Hematopoietic multipotent progenitor cell treated with erythropoietin and hydrocortisone succinate and interleukin-3 and kit ligand, for 8 days (in vitro differentiated cells): ENCODE measurements around the gene NUP62.
"Not testable (repeated sequence)": the region's sequence is repeated elsewhere in the genome, so short reads cannot be mapped to it uniquely, and the experiment has no call there.

Experiments
- DNase-seq: peaks from one replicate; pipeline ENCODE4 v3.0.0-alpha.2; 2015

The NUP62 gene

GRCh38 chr19:49929121-49929610, at the start of gene NUP62, which contains the start of gene ATF5:
NUP62 (minus strand) TSS chr19:49929504; CDS start chr19:49909807, 19,697 bp downstream.
ATF5 (plus strand) TSS chr19:49929205; CDS start chr19:49930851, 1,646 bp downstream.
- peak; percentile 95 for DNase-seq

- DNase-seq = no peak
Measured at GRCh38 chr19:49978324-49978723, 49.0 kb upstream of the NUP62 start.

- DNase-seq = no peak
Measured at GRCh38 chr19:49977881-49978280, 48.6 kb upstream of the NUP62 start.

- DNase-seq = no peak
Measured at GRCh38 chr19:49977076-49977475, 47.8 kb upstream of the NUP62 start.

DNA sequence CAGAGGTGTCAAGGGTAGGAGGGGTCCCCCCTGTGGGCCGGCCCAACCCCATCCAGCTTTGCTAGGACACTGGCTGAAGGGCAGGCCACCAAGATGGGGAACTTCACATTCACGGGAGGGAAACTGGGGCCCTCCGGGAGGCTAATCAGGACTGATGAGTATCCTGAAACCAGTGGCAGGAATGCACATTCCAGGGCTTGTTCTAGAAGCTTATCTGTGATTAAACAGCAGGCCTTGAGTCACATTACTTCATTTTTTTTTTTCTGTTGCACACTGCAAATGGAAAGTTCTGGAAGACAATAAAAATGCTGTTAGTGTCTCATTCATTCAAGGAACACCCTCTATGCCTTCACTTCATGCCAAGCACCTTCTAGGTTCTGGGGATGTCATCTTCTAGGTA, 47.2 kb upstream of the NUP62 start:
- DNase-seq = no peak

- DNase-seq = no peak
Measured at GRCh38 chr19:49975051-49975450, 45.7 kb upstream of the NUP62 start.

- no peak for DNase-seq
Measured at GRCh38 chr19:49973987-49974386, 44.7 kb upstream of the NUP62 start.

- no peak for DNase-seq
Measured at GRCh38 chr19:49972841-49973240, 43.5 kb upstream of the NUP62 start.

DNA sequence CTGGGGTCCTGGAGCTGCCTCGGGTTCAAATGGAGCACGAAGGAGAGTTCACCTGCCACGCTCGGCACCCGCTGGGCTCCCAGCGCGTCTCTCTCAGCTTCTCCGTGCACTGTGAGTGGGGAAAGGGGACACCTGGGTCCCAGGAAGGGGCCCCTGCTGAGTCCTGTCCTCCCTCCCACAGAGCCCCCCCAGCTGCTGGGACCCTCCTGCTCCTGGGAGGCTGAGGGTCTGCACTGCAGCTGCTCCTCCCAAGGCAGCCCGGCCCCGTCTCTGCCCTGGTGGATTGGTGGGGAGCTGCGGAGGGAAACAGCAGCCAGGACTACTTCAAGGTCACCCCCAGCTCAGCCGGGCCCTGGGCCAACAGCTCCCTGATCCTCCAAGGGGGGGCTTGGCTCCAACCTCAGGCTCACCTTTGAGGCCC, 42.7 kb upstream of the NUP62 start:
- no peak for DNase-seq

DNA sequence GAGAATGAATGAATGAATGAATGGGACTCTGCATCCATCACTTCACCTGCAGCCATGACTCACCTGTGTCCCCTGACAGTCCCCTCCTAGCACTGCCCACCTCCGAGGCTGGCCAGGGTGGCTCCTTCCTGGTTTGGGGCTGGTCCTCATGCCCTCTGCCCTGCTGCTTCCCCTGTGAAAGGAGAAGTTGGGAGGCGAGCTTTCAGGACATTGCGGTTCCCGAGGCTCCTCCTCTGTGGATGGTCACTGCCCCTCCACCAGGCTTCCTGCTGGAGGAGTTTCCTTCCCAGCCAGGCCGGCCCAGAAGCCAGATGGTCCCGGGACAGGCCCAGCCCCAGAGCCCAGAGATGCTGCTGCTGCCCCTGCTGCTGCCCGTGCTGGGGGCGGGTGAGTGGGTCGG, 40.1 kb upstream of the NUP62 start:
- not testable (repeated sequence) for DNase-seq

DNA sequence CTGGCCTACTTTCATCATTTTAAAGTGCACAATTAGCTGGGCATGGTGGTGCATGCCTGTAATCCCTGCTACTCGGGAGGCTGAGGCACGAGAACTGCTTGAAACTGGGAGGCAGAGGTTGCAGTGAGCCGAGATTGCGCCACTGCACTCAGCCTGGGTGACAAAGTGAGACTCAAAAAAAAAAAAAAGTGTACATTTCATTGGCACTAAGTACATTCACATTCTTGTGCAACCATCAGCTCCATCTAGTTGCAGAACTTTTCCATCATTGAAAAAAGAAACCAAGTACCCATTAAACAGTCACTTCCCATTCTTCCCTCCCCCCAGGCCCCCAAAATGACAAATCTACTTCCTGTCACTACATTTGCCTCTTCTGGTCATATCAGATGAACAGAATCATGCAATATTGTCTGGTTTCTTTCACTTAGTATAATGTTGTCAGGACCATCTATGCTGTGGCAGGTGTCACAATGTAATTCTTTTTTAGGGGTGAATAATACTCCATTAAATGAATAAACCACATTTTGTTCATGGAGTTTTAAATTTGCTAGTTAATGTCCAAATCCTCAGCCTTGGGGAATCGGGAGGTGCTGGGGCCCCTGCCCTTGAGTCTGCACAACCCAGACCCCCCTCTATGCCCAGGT, 39.1 kb upstream of the NUP62 start:
- DNase-seq = no peak

- DNase-seq = not testable (repeated sequence)
Measured at GRCh38 chr19:49960980-49961379, 31.7 kb upstream of the NUP62 start, which contains the start of gene SIGLEC11. SIGLEC11 (minus strand) TSS chr19:49961172; CDS start chr19:49961081, 91 bp downstream.

- DNase-seq = not testable (repeated sequence)
Measured at GRCh38 chr19:49959892-49960291, 30.6 kb upstream of the NUP62 start.

GRCh38 chr19:49958596-49958995, 29.3 kb upstream of the NUP62 start:
- not testable (repeated sequence) for DNase-seq

DNA sequence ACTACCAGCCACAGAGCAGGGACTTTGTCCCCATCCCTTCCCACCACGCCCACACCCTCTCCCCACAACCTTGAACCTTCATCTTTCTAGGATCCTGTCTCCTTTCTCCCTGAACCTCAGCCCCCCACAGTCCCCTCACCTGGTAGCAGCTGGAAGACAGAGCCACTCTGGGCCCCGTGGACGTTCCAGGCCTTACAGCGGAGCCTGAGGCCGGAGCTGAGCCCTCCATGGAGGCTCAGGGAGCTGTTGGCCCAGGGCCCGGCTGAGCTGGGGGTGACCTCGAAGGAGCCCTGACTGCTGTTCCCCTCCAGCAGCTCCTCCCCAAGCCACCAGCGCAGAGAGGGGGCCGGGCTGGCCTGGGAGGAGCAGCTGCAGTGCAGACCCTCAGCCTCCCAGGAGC, 28.8 kb upstream of the NUP62 start:
- DNase-seq = not testable (repeated sequence)

GRCh38 chr19:49957262-49957915, 28.1 kb upstream of the NUP62 start:
- DNase-seq = no peak

- DNase-seq = no peak
Measured at GRCh38 chr19:49956115-49956495, 26.8 kb upstream of the NUP62 start.

- DNase-seq = no peak
Measured at GRCh38 chr19:49954933-49955332, 25.6 kb upstream of the NUP62 start.

GRCh38 chr19:49954092-49954829, 25.0 kb upstream of the NUP62 start:
- no peak for DNase-seq

DNA sequence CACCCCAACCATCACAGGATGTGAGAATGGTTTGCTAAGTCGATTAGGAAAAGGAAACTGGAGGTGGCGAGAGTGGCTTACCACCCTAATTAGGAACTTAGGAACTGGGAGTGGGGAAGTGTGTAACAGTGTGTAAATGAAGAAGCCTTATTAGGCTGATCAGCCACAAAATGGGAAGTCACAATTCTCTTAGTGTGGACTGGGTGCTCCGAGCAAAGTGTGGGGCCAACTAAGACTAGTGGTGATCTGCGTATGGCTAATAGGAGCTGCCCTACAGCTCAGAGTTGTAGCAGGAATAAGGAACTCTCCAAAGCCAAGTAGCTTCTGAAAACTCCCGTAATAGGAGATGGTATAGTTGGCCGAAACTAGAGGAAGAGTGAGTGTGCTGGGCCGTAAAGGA, 24.1 kb upstream of the NUP62 start:
- DNase-seq = no peak

GRCh38 chr19:49952906-49953305, 23.6 kb upstream of the NUP62 start:
- no peak for DNase-seq

- no peak for DNase-seq
Measured at GRCh38 chr19:49952479-49952836, 23.2 kb upstream of the NUP62 start.

GRCh38 chr19:49951806-49952478, 22.6 kb upstream of the NUP62 start:
- DNase-seq = no peak
